ENCODE results near the gene AQP12B.

The AQP12B gene

DNA sequence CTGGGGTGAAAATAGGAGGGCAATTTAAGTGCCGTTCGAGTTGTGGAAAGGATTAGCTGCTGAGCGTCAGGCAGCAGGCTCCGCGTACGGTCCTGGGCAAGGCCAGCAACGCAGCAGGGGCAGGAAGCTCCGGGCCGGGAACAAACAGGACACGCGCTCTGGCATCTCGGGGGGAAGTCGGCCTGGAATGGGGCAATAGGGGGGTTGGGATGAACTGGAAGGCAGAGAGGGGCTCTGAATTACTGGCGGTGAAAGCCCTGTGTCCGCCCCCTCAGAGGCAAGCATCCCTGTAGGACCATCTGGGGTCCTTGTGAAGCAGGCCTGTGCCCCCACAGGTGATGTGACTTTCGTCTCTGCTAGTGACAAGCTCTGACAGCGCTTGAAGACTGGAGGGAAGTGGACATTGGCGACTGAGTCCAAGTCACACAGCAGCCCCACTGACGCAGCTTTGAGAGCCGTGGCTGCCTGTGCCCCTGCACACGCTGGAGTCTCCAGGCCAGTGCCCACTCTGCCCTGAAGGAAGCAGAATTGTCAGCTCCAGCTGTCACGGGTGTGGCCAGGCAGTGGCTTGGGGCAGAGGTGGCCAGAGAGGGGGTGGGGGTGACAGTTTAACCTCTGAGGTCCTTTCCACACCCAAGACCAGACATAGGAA, 35.1 kb downstream of the AQP12B start:
- FAIRE-seq, result no peak

DNA sequence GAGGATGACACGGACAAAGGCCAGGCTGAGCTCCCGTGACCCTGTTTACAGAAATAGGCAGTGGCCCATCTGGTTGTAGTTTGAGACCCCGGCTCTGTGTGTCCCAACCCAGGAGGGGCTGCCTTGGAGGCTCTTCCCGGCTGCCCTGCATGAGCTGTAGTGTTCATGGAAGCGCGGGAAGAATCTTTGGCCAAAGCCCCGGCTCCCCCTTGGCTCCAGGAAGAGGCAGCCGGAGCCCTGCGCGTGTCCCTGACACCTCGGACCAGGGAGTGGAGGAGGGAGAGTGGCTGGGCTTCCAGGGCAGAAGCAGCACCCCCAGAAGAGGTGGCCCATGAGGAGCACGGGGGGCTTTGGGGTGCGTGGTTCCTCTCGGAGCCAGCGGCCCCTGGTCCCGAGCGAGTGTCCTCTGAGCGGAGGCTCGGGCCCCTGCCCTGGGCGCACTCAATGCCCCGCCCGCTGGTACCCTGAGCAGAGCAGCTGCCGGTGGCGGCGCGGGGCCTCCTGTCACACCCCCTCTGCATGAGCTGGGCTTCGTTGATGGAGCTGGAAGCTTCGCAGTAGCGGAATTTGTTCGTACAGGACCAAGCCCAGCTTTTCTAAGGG, 35.7 kb downstream of the AQP12B start:
- FAIRE-seq, result no peak

- FAIRE-seq, result no peak
Measured at GRCh38 chr2:240646176-240646899, 36.3 kb downstream of the AQP12B start.

DNA sequence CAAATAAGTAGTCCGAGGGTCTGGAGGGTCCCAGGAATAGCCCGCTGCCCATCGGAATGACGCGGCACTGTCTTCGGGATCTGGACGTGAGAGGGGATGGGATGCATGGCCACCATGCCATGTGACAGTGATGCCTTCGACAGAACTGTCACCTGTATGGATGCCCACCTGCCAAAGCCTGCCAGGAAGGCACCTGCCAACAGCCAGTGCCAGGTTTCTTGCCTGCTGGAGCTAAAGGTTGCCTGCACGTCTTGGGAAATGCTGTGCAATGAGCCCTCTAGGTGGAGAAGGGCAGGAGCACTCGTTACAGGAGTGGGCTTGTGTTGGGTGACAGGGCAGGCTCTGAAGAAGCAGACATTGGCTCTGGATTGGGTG, 36.9 kb downstream of the AQP12B start:
- FAIRE-seq, result no peak

- no peak for FAIRE-seq
Measured at GRCh38 chr2:240645346-240645745, 37.3 kb downstream of the AQP12B start.

- FAIRE-seq, result no peak
Measured at GRCh38 chr2:240644859-240645301, 37.8 kb downstream of the AQP12B start.

DNA sequence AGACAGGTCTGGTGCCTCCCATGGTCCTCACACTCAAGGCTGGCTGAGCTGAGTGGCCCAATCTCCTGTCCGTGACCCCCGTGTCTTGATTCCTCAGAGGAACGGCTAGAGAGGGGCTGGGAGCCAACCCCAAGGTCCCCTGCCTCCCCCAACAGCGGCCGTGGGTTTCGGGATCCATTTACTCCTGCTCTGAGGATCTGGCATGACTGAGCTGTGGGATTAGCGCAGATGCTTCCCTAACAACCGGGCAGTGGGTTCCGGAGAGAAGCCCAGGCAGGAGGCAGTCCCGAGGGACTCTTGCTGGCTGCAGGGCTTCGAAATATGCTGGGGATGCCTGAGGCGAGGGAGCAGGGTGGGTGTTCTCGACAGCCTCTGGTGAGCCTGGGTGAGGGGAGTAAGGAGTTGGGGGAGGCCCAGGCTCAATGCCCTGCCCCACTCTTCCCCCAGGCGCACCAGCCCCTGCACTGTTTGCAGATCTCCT, 38.5 kb downstream of the AQP12B start:
- no peak for FAIRE-seq

- no peak for FAIRE-seq
Measured at GRCh38 chr2:240643811-240644150, 38.9 kb downstream of the AQP12B start.

DNA sequence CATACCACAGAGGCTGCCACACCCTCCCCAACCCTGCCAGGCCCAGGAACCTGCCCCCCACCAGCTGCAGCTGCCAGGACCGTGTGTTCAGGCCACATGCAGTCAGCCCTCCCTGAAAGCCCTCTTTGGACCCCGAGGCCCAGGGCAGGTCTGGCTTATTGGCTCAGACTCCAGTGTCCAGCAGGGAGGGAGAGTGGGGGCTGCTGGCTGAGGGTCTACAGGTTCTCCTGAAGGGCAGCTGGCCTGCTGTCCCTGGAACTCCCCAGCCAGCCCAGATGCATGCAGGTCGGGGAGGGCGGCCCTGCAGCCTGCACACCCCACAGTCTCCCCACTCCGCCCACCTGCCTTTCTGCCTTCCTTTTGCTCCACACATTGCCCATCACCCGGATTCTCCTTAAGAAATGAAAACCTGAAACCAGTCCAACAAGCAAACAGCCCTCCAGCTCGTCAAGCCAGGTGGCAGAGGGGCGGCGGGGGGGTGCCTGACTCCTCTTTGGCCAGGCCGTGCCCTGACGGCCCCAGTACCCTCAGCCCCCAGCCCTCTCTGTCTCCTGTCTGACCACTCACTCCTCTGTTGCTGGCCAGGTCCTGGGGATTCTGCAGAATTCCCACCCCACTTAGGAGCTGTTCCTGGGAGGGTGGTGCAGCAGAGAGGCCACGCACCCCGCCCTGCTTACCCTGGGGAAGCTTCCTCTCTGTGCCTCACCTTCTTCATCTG, 39.4 kb downstream of the AQP12B start:
- no peak for FAIRE-seq

DNA sequence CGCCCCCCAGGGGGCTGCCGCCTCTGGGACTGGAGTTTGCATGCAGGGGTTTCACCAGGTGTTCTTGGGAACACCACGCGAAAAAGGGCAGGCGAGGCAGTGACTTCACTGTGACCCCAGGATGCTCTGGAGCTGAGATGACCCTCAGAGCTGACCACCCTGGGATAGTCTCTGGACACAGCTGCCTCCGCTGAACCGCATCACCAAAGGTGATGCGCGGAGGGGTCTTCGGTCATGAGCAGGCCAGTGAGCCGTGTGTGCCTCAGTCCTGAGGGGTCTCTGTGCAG, 39.9 kb downstream of the AQP12B start:
- FAIRE-seq, result no peak

DNA sequence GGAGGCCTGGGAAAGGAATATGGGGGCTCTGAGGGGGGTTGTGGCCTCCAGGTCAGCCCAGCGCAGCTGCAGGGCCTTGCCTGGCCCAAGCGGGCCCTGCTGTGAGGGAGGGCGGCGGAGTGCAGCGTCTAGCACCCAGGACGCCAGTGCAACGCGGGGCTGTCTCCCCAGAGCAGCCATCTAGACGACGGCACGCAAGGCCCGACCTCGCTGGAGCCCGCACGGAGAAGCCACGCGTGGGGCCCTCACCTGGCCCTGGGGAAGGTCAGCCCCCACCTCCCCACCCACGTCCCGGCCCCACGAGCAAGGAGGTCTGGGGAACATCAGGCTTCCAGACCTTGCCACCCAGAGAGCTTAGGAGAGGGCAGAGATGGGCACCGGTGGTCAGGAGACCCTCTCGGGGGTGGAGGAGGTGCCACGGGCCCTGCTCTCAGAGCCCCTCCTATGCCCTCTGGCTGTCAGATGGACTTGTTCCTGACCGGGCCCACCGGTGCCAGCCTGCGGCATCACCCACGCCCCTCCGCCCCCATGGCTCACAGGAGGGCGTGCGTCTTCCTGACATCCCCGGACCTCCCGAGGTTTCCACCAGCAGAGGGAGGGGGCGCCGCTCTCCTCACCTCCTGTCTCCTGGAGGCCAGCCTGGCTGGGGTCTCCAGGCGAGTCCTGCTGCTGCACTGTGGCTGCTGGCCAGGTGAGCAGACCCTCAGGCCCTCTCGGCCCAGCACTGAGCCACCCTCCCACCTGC, 40.5 kb downstream of the AQP12B start:
- no peak for FAIRE-seq

DNA sequence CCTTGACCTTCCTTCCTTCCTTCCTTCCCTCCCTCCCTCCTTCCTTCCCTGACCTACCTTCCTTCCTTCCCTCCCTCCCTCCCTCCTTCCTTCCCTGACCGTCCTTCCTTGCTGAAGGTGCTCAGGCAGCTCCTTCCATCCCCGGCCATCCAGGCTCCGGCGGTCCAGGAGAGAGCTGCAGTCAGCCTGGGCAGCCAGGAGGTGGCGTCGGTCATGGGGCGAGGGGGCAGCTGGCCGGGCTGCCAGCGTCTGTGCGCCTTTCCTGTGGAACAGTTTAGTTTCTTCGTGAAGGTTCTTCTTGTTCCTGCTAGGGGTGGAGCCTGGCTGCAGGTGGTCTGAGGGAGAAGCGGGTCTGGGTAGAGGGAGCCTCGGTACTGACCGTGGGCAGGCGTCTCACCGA, 41.7 kb downstream of the AQP12B start:
- FAIRE-seq, result no peak

- FAIRE-seq, result no peak
Measured at GRCh38 chr2:240639566-240639965, 43.1 kb downstream of the AQP12B start.

DNA sequence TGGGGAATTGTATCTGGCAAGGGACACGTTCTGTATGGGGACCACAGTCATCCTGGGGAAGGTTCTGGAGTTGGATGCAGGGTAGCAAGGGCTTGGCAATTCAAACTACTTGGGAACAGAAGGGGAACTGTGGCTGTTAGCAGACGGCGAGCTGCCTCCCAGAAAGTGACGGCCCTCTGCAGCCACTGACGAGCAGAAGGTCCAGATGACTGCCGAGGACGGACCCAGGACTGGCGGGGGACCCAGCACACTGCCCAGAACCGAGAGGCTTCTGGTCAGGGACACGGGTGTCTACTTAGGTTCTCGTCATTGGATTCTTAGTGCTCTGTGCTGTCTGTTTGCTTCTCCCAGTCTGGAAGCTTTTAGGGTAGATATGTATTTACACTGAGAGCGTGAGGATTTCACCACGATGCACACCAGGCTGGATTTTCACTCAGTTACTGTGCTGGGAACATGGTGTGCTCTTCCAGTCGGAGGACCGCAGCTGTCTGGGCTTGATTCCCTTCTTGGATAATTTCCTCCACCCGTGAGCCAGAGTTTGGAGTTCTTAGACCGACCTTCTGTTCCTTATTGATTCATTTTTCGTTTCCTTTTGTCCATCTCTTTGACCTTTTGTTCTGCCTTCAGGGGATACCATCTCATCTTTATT, 44.0 kb downstream of the AQP12B start:
- FAIRE-seq, result no peak

DNA sequence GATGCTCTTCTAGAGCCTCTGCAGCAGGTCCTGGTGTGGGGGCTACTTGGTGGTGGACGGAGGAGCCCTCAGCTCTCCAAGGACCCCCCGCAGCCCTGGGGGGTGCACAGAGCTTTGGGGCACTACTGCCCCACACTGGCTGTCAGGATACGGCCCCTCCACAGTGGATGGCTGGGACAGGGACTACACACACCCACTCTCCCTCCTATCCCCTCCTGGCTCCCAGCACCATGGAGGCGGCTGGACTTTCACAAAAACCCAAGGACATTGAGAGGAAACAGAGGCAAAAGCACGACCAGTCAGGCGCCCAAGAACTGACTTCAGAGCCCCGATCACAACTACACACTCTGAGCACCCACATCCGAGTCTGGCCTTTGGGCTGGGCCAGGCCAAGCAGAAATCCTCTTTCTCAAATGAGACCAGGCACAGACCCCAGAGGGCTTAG, 44.8 kb downstream of the AQP12B start:
- FAIRE-seq, result no peak

GRCh38 chr2:240637116-240637900, 45.4 kb downstream of the AQP12B start:
- no peak for FAIRE-seq

GRCh38 chr2:240636563-240637115, 46.0 kb downstream of the AQP12B start:
- no peak for FAIRE-seq

DNA sequence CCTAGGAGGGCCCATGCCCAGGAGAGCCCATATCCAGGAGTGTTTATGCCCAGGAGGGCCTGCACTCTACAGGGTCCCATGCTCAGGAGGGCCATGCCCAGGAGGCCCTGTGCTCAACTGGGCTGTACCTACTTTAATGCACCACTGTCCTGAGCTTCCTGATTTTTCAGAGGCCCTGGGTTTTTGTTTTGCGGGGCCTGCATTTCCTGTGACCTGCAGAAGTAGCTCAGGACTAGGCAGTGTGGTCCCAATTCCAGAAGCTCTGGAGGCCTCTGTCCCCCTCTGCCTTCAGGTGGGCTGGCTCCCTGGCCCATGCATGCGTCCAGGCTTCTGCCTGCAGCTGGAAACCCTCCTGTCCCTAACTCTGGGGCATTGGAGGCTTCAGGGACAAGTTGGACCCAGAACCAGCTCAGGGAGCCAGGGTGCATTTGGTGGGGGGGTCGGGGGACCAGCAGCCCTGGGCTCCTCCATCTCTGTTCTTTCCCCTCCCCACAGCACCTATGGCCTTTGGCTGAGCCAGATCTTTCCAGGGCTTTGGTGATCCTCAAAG, 46.6 kb downstream of the AQP12B start:
- FAIRE-seq, result no peak

DNA sequence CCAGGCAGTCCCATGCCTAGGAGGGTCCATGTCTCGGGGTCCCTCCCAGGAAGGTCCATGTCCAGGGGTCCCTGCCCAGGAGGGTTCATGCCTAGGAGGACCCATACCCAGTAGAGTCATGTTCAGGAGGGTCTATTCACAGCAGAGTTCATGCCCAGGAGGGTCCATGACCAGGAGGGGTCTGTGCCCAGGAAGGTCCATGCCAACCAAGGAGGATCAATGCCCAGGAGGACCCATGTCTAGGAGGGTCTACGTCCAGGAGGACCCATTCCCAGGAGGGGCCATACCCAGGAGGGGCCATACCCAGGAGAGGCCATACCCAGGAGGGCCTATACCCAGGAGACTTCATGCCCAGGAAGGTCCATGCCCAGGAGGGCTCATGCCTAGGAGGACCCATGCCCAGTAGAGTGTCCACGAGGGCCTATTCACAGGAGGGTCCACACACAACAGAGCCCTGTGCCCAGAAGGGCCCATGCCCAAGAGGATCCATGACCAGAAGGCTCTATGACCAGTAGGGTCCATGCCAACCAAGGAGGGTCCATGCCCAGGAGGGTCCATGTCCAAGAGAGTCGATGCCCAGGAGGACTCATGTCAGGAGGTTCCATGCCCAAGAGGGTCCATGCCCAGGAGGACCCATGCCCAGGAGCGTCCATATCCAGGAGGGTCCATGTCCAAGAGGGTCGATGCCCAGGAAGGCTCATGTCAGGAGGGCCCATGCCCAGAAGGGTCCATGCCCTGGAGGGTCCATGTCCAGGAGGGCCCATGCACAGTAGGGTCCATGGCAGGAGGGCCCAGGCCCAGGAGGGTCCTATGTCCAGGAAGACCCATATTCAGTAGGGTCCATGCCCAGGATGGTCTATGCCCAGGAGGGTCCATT, 47.3 kb downstream of the AQP12B start:
- FAIRE-seq, result no peak

DNA sequence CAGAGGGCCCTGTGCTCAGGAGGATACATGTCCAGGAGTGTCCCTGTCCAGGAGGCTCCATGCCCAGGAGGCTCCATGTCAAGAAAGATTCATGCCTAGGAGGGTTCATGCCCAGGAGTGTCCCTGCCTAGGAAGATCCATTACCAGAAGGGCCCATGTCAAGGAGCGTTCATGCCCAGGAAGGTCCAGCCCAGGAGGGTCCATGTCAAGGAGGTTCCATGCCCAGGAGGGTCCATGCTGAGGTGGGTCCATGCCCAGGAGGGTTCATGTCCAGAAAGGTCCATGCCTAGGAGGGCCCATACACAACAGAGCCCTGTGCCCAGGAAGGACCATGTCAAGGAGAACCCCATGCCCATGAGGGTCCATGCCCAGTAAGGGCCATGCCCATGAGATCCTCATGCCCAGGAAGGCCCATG, 50.4 kb downstream of the AQP12B start:
- FAIRE-seq, result no peak
